K562 treated with DMSO at 1 percent for 4 hours (cell line): ENCODE data around the gene PHF2. TPM values are rescaled to one million over a fixed set of nuclear protein-coding genes. Genes with fewer than 3 reads are reported as not detected.

ENCODE experiments used
- total RNA-seq: library from RNA; unstranded; fragments of 300-600 nt; gene quantifications from 2 replicates; pipeline ENCODE4 v1.2.3, GENCODE V29; 2022; ENCODE audit not compliant: insufficient read depth

PHF2 gene
- 11.6 and 12.1 TPM in 2 replicates for total RNA-seq

GRCh38 chr9:93576258-93577077 is at the start of gene PHF2:
Gene PHF2, plus strand, starts transcription at chr9:93576584. Its CDS starts 190 bp downstream, at chr9:93576774.

Other genes with a start within 250 kb of the PHF2 start
- 22.7 and 33.5 TPM in 2 replicates for gene FAM120A, start 124.9 kb upstream of the PHF2 start, total RNA-seq
- gene FAM120AOS, start 123.0 kb upstream of the PHF2 start, total RNA-seq = 24.9 and 25.7 TPM in 2 replicates